ENCODE data around the gene WRNIP1. TPM values are rescaled to one million over a fixed set of nuclear protein-coding genes. Genes with fewer than 3 reads are reported as not detected.

Gene WRNIP1
- total and polyA plus RNA-seq, 2 of the 8 experiments (the other 6 are each of a cell fraction or from before 2014, with no cell fraction given) = 38.2 to 39.2 TPM

DNA sequence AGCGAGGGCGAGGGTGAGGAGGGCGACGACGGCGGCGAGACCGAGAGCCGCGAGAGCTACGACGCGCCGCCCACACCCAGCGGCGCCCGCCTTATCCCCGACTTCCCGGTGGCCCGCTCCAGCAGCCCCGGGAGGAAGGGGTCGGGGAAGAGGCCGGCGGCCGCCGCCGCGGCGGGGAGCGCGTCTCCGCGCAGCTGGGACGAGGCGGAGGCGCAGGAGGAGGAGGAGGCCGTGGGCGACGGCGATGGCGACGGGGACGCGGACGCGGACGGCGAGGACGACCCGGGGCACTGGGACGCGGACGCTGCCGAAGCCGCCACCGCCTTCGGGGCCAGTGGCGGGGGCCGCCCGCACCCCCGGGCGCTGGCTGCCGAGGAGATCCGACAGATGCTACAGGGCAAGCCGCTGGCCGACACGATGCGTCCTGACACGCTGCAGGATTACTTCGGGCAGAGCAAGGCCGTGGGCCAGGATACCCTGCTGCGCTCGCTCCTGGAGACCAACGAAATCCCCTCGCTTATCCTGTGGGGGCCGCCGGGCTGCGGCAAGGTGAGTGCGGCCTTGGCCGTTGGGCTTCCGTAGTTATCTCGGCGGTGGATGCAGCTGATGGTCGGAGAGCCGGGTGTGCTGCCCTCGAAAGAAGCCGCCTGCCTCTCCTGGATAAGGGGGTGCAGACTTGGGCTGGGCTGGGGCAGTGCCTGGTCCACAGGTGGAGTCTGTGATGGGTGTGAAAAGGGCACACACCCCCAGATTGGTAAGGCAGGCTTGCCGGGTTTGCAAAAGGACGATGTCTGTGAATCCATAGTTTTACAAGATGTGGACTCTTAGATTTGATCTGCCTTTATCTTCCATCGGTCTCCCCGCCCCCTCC, 938 bp downstream of the WRNIP1 start:
- peak overlapping the region; percentile 38; the same call in 1 of the 2 replicates for H2BK5ac ChIP-seq (ENCODE audit: low read depth, low read length)
- 2% methylated on average over 55 of the region's 91 CpGs; no CpG with 5 or more reads in 1 of the 2 experiments for WGBS, 2 experiments (ENCODE audit: extremely low coverage in 1 of 2, insufficient coverage in 1 of 2, insufficient read length in 1 of 2, insufficient replicate concordance in 2 of 2, low coverage in 1 of 2, low lambda C conversion rate in 2 of 2, missing lambda C conversion rate in 1 of 2)
- H4K5ac ChIP-seq (ENCODE audit: insufficient read length, low read depth, low read length) = no peak overlapping the region
- peaks cover 16 to 51% of the 10 kb centered on the region in 2 experiments for H3K79me2 ChIP-seq (ENCODE audit: control insufficient read depth in 1 of 2, insufficient read depth in 2 of 2, low read length in 2 of 2)
- H3K4me1 ChIP-seq (replicated peaks in 1 of 4; ENCODE audit: control insufficient read depth in 3 of 4, insufficient read depth in 4 of 4, low read length in 3 of 4) = peaks cover 0 to 11% (median 8%) of the 10 kb centered on the region in 4 experiments; a peak in 4 of 7 replicates
- no peak overlapping the region for H4K91ac ChIP-seq (replicated peaks; ENCODE audit: insufficient read length, low read length)
- H3K27ac ChIP-seq (ENCODE audit: low read depth, low read length) = 0 out of 2 replicates have a peak overlapping the region, but pooled peaks have one; percentile 5
- H3K4me2 ChIP-seq (ENCODE audit: insufficient read depth in 1 of 2, low read depth in 2 of 2, low read length in 2 of 2) = peak overlapping the region; percentile 83 to 88
- FAIRE-seq (no peak), DNase-seq (ENCODE audit: low read depth in 1 of 2, low spot score in 2 of 2) (no peak)
- H3K56ac ChIP-seq (replicated peaks; ENCODE audit: insufficient read length, low read depth, low read length) = peak overlapping the region; percentile 57
- no peak overlapping the region for H2BK12ac ChIP-seq (ENCODE audit: low read depth, low read length)
- peaks cover 11% of the 10 kb centered on the region for H3K23me2 ChIP-seq (ENCODE audit: low read depth, low read length)
- H3K4me3 ChIP-seq (ENCODE audit: extremely low read depth in 1 of 4, insufficient read depth in 2 of 4, low read depth in 3 of 4, low read length in 4 of 4) = peak overlapping the region; percentile 81 to 94 (median 84)
- CTCF ChIA-PET (ENCODE audit: partially characterized antibody) = interaction anchor here (0.6 to 7.4 kb wide), 6 partner anchors 8 to 27 kb away, joined by 3 to 66 read pairs (median 3); partner anchors contain the start of gene MYLK4
- H3K23ac ChIP-seq (ENCODE audit: insufficient read length) = no peak overlapping the region
- peaks cover 14 to 20% of the 10 kb centered on the region in 2 experiments for H4K20me1 ChIP-seq (replicated peaks in 1 of 2; ENCODE audit: control insufficient read depth in 1 of 2, insufficient read depth in 2 of 2, low read length in 2 of 2)
- no peak overlapping the region for H2BK120ac ChIP-seq (replicated peaks; ENCODE audit: low read depth, low read length)
- peaks cover 0 to 10% (median 0%) of the 10 kb centered on the region in 4 experiments; a peak in 1 of 8 replicates for H3K36me3 ChIP-seq (ENCODE audit: control insufficient read depth in 2 of 4, insufficient read depth in 4 of 4, low read length in 3 of 4)
- no peak overlapping the region for H2BK20ac ChIP-seq (ENCODE audit: low read length)
- H2AFZ ChIP-seq (ENCODE audit: low read length) = no peak overlapping the region
- no peak overlapping the region; the same call in 1 of the 2 replicates for H2AK5ac ChIP-seq (ENCODE audit: low read depth, low read length)
- H2BK15ac ChIP-seq (ENCODE audit: low read length) = no peak overlapping the region
- no peak overlapping the region for H3K14ac ChIP-seq (ENCODE audit: insufficient read length)
- H3K9me3 ChIP-seq (ENCODE audit: insufficient read depth in 2 of 2, low read depth in 1 of 2, low read length in 1 of 2) = no peaks in the 10 kb centered on the region
- POLR2A ChIA-PET (ENCODE audit: partially characterized antibody) = interaction anchor here (1.0 to 5.6 kb wide), 10 partner anchors 11 to 463 kb away, joined by 3 to 21 read pairs (median 4); partner anchors contain the start of gene SERPINB1
- H3K18ac ChIP-seq (ENCODE audit: extremely low read depth, low read length) = peak overlapping the region; percentile 53; the same call in 1 of the 2 replicates
- no peaks in the 10 kb centered on the region for H3K27me3 ChIP-seq (replicated peaks in 1 of 4; ENCODE audit: control insufficient read depth in 3 of 4, extremely low read depth in 1 of 4, insufficient read depth in 3 of 4, low read length in 3 of 4)
- H3K9ac ChIP-seq (replicated peaks in 1 of 4; ENCODE audit: extremely low read depth in 1 of 4, low read depth in 3 of 4, low read length in 3 of 4) = peak overlapping the region; percentile 74 to 87 (median 78)
- peak overlapping the region; percentile 90 for H4K8ac ChIP-seq (ENCODE audit: extremely low read depth, insufficient read depth, low read length)
- H3K4ac ChIP-seq (replicated peaks; ENCODE audit: insufficient read length, low read depth, low read length) = peak overlapping the region; percentile 69
- H3K79me1 ChIP-seq (ENCODE audit: low read depth, low read length) = peaks cover 20% of the 10 kb centered on the region
- TF ChIP-seq TCF12 (IDR thresholded peaks at IDR 0.05; ENCODE audit: low read depth, low read length) = no peak
- TF ChIP-seq SUZ12 (IDR thresholded peaks at IDR 0.05; ENCODE audit: low read length) = no peak
- TF ChIP-seq HDAC2 (IDR thresholded peaks at IDR 0.05; ENCODE audit: borderline replicate concordance in 1 of 2, low read depth in 2 of 2, low read length in 2 of 2) = no peak; a peak in 1 of 4 replicates
- no peak for TF ChIP-seq KDM1A (IDR thresholded peaks at IDR 0.05; ENCODE audit: borderline replicate concordance, low read length)
- TF ChIP-seq JUND (IDR thresholded peaks at IDR 0.05; ENCODE audit: low read length) = no peak
- no peak for TF ChIP-seq CTBP2 (IDR thresholded peaks at IDR 0.05; ENCODE audit: borderline replicate concordance, insufficient read depth, insufficient read length, low read length)
- TF ChIP-seq SP2 (IDR thresholded peaks at IDR 0.05; ENCODE audit: low read length) = no peak
- TF ChIP-seq SIN3A (conservative IDR thresholded peaks at IDR 0.05 in 1 of 2, IDR thresholded peaks at IDR 0.05 in 1 of 2; ENCODE audit: low read depth in 1 of 2, low read length in 2 of 2) = no peak; a peak in 1 of 4 replicates
- peak; percentile 75 for TF ChIP-seq RBBP5 (IDR thresholded peaks at IDR 0.05; ENCODE audit: borderline replicate concordance, low read depth, low read length)

Measured in H1 (cell line).